SIG-M5 treated with dmso at 0.1 percent for 504 hours (cell line): ENCODE measurements around the gene TEDC2.
"Not testable (repeated sequence)": the region's sequence is repeated elsewhere in the genome, so short reads cannot be mapped to it uniquely, and the experiment has no call there.

Experiments used
- DNase-seq: peaks from one replicate; lab custom pipeline; 2025; ENCODE audit not compliant: unreplicated experiment; lab: John Stamatoyannopoulos, UW

TEDC2 gene

DNA sequence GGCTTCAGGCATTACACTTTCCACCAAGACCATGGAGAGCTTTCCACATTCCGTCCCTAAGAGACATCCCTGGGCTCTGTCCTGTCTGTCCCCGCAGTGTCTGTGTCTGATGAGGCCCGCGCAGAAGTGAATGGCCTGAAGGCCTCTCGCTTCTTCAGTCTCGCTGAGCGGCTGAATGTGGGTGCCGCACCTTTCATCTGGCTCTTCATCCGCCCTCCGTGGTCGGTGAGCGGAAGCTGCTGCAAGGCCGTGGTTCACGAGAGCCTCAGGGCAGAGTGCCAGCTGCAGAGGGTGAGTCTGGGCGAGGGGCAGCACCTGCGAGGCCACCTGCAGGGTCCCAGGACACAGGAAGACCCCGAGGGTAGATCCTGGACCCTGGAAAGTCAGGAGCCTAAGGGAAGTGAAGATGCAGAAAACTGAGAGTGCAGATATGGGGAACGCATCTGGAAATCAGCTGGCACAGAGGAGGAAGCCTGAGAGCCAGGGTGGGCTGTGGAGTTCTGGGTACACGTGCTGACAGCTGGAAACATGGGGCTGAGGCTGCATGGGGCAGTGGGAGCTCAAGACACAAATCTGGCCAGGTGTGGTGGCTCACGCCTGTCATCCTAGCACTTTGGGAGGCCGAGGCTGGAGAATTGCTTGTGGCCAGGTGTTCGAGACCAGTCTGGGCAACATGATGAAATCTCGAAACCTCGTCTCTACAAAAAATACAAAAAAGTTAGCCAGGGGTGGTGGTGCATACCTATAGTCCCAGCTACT, 22.7 kb upstream of the TEDC2 start:
- DNase-seq: no peak

DNA sequence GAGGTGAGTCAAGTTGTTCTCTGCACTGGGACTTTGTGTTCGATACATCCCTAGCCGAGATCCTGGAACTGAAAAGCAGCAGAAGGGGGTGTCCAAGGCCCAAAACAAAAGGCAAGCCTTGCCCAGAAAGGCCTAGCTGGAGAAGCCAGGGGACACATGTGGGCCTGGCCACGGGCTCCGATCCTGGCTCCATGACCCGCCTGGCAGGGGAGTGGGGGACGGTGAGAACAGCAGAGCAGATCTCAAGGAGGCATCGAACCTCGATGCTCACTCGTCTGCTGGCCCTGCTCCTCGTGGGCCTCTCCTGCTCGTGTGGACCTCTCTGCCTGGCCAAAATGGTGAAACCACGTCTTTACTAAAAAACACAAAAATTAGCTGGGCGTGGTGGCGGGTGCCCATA, 21.8 kb upstream of the TEDC2 start:
- no peak for DNase-seq

DNA sequence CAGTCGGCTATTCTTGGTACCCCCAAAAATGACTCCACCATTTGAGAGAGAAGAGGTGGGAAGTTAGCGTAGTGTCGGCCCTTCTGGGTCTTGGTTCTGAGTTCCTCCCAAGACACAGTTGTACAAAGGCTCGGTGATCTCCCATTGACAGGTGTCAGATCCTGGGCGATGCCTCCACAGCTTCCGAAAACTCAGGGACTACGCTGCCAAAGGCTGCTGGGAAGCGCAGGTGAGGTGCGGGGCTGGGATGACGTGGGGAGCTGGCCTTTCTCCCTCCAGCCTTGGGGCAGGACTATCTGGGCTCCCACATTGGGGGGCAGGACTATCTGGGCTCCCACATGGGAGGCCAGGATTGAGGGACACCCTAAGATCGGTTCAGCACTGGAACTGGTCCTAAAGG, 20.3 kb upstream of the TEDC2 start:
- DNase-seq: no peak

DNA sequence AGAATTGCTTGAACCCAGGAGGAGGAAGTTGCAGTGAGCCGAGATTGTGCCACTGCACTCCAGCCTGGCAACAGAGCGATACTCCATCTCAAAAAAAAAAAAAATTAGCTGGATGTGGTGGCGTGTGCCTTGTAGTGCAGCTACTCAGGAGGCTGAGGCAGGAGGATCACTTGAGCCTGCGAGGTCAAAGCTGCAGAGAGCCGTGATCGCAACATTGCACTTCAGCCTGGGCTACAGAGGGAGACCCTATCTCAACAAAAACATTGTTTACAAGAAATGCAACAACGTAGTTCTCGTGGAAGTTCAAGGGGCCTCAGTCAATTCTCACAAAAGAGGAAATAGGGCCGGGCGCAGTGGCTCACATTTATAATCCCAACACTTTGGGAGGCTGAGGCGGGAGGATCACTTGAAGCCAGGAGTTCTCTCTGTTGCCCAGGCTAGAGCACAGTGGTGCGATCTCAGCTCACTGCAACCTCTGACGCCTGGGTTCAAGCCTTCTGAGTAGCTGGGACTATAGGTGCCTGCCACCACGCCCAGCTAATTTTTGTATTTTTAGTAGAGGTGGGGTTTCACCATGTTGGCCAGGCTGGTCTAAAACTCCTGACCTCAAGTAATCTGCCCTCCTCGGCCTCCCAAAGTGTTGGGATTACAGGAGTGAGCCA, 18.6 kb upstream of the TEDC2 start:
- not testable (repeated sequence) for DNase-seq

DNA sequence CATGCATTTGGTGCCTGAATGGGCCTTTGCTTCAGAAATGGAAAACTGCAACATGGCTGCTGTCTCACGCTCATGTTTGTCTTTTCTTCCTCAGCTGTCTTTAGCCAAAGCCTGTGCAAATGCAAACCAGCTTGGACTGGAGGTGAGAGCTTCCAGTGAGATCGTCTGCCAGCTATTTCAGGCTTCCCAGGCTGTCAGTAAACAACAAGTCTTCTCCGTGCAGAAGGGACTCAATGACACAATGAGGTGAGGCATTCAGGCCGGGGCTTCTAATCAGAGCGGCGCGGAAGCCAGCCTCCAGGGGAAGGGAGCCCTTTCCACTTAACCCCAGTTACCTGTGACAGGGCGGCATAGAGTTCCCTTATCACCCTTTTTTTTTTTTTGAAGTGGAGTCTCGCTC, 16.4 kb upstream of the TEDC2 start:
- DNase-seq: no peak

DNA sequence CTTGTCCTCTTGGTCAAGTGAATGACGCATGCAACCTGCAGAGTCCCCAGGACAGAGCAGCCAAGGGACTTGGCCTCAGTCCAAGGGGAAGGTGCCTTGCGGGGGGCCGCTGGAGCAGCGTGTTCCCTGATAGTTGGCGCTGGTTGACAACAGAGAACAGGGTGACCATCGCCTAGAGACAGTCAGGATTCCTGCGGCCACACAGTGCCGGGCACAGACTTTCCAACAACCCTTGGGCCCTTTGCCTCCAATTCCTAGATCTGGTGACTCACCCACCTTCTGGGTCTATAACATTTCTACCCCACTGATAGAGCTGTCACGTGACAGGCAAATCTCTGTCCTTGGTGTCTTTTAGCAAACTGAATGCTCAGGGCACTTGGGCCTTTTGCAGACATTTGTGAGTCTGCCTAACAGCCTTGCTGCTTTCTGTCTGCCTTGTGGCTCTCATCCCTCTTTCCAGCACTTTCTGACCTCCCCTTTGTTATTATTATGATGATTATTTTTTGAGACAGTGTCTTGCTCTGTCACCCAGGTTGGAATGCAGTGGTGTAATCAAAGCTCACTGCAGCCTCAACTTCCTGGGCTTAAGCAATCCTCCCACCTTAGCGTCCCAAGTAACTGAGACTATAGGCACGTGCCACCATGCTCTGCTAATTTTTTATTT, 11.9 kb upstream of the TEDC2 start:
- no peak for DNase-seq

DNA sequence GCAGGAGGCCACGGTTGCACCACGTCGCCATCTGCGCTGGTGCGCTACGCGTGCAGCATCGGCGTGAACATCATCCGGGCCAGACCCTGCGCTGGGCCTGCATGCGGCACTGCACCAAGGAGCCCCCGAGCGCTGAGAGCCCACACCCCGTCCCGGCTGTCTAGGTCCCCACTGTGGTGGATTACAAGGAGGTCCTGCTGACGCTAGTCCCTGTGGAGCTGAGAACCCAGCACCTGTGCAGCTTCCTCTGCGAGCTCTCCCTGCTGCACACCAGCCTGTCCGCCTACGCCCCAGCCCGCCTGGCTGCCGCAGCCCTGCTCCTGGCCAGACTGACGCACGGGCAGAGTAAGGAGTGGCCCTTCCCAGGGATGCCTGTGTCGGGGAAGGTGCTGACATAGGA, 10.8 kb upstream of the TEDC2 start:
- no peak for DNase-seq

DNA sequence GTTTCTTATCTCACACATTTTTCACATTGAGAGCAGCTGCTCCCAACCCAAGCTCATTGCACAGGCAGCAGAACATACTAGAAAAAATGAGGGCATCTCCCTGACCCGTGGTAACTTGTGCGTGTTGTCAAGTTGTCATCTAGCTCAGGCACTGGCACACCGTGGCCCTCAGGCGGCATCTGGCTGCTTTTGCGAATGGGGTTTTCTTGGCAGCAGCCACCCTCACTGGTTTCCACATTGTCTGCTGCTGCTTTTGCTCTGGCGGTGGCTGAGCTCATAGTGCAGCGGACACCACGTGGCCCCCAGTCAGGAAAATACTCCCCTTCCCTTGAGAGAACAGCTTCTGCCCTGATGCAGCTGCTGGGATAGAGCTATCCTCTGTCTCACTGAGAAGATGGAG, 9.4 kb upstream of the TEDC2 start:
- DNase-seq: no peak

DNA sequence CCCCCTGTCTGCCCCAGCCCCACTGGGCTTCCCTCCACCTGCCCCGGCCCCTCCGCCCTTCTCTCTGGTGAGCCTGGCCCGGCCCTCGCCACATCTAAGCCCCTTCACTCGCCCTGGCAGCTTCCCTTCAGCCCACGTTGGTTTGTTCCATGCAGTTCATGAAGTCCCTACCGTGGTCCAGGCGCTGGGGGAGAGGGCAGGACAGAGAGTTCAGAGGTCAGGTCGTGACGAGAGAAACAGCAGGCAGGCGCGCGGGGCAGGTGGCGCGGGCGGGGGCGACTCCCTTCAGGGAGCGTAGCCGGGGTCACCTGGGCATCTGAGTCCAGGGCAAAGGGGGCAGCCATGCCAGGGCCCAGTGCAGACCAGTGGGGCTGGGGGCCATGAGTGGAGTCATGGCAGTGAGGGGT, 8.9 kb upstream of the TEDC2 start:
- DNase-seq: no peak

DNA sequence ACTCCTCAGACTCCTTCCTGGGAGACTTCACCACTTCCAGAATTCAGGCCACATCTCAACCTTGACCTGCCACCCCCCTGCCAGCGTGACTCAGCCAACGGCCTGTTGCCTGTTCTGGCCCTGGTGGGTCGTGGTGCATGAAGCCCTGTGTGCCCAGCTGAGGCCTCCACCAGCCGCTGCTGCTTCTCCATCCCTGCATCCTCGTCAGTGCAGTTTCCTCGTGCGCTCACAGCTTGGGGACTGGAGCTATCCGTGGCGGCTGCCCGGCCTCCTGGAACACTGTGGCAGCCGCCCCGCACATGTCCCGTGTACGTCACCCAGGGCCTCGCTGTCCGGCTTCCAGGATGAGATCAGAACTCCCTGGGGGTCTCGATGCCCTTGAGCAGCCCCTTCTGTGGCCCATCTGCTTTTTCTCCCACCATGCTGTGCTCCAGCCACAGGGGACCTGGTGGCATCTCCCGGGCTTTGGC, 8.0 kb upstream of the TEDC2 start:
- no peak for DNase-seq

DNA sequence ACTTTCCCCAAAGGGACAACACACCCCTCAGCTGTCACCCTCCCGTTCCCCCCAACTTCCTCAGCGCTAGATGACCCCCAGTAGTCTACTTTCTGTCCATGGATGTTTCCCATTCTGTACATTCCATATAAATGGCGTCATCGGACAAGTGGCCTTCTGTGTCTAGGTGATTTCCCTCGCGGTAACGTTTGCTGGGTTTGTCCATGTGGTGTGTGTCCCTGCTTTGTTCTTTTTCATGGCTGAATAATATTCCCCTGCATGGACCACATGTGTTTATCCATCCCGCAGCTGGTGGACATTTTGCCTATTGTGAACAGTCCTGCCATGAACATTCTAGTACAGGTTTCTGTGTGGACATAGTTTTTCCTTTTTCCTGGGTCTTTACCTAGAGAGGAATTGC, 7.3 kb upstream of the TEDC2 start:
- no peak for DNase-seq

DNA sequence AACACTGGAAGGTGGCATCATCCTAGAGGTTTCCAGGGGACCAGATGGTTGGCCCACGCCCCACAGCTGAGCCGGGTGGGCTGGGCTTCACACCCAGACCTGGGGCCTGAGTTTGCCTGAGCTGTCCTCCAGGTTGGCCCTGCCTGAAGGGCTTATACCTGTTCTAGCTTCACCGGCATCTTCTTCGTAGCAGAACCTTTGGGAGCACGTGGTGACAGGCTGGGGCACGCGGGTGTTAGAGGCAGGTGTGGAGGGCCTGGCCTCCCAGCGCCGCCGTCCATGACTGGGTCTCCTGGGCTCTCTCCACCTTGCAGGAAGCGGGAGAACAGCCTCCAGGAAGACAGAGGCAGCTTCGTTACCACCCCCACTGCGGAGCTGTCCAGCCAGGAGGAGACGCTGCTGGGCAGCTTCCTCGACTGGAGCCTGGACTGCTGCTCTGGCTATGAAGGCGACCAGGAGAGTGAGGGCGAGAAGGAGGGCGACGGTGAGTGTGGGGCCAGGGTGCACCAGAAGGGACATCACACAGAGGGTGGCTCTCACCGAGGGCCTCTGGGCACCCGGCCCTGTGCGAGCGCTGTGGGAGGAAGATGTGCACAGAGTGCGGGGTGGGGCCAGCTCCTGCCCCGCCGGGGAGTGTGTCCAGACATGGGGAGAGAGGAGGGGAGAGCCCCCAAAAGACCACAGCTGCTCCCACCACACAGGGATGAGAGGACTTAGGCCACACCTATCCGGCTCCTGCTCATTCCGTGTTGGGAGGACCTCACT, 4.6 kb upstream of the TEDC2 start:
- no peak for DNase-seq

DNA sequence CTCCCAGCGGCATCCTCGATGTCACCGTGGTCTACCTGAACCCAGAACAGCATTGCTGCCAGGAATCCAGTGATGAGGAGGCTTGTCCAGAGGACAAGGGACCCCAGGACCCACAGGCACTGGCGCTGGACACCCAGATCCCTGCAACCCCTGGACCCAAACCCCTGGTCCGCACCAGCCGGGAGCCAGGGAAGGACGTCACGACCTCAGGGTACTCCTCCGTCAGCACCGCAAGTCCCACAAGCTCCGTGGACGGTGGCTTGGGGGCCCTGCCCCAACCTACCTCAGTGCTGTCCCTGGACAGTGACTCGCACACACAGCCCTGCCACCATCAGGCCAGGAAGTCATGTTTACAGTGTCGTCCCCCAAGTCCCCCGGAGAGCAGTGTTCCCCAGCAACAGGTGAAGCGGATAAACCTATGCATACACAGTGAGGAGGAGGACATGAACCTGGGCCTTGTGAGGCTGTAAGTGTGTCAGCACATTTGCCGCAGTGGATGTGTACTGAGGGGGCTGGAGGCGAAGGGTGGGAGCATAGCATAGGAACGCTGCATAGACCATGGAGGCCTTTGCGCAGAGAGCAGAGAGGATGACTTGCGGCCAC, 3.3 kb upstream of the TEDC2 start:
- DNase-seq: no peak

DNA sequence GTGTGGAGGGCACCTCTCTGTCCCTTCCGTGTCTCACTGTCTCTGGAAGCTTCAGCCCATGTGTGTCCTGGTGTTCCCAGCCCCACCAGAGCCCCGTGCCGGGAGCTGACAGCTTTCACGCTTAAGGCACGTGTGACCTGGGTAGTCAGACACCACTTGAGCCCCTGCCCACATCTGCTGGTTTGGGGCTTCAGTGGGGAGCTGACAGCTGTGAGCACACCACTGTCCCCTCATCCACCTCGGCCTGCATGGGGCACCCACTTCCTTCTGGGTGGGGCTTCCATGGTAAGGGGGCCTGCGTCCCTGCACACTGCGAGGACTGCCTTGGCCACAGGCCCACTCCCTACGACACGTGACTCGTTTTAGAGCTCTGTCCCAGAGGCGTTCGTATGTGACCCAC, 2.6 kb upstream of the TEDC2 start:
- DNase-seq: no peak

DNA sequence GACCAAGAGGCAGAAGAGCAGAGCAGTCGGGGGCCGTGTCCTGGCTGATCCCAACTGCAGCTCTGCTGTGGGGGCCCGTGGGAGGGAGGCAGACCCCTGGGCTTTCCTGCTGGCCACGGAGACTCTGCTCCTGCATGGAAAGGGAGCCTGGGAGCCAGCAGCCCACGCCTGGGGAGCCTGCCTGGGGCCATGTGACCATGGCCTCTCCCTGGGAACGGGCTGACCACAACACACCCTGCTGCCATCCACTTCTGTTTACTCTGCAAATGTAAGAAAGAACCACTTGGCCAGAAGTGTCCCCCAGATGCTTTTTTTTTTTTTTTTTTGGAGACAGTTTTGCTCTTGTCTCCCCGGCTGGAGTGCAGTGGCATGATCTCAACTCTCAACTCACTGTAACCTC, 2.0 kb upstream of the TEDC2 start:
- DNase-seq: no peak

DNA sequence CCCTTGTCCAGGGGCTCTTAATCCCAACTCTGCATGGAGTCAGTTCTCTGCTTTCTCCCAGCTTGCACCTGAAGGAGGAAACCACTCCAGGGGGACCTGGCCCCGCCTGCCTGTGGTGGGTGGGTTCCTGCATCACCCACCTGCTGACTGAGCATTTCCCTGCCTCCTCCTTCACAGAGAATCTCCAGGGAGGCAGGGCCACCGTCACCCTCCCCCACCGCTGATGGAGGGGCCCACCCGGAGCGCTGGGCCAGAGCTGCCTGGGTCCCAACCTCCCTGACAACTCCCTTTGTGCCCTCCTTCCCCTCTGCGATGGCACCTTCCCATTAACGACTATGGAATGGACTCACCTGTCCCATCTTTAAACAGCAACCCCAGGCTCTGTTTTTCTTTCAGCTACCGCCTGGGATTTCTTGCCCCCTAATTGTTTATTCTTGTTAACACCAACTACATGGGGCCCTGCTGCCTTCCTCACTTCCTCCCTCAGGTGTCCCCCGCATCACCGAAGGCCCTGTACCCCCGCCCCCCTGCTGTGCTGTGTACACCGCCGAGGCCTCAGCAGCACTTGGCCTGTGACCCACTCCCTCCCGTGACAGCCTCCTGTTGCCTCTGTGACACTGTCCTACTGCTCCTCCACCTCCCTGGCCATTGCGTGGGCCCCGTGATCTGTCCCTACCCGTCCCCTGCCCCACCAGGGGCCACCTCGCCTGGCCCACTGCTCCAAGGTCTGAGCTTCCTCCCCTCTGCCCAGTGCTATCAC, 842 bp upstream of the TEDC2 start:
- no peak for DNase-seq

DNA sequence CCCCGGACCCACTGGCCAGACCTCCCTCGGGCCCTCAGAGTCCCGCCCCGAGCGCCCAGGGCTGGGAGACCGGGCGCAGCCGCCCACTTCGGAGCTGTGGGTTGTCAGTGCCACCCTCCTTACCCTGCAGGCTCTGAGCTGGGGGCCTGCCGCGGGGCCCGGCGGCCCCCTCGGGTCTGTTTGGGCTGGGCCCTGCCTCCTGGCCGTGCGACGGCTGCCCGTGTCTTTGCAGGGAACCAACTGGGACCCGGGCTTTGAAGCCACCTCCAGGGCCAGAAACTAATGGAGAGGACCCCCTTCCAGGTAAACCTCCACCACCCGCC, 443 bp downstream of the TEDC2 start:
- no peak for DNase-seq

DNA sequence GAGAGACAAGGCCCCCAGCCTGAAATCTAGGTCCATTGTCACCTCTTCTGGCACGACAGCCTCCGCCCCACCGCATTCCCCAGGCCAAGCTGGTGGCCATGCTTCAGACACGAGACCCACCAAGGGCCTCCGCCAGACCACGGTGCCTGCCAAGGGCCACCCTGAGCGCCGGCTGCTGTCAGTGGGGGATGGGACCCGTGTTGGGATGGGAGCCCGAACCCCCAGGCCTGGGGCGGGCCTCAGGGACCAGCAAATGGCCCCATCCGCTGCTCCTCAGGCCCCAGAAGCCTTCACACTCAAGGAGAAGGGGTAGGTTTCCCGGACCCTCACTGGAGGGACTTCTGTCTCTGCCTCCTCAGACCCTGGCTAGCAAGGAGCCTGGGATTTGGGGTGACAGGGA, 1.0 kb downstream of the TEDC2 start:
- no peak for DNase-seq

DNA sequence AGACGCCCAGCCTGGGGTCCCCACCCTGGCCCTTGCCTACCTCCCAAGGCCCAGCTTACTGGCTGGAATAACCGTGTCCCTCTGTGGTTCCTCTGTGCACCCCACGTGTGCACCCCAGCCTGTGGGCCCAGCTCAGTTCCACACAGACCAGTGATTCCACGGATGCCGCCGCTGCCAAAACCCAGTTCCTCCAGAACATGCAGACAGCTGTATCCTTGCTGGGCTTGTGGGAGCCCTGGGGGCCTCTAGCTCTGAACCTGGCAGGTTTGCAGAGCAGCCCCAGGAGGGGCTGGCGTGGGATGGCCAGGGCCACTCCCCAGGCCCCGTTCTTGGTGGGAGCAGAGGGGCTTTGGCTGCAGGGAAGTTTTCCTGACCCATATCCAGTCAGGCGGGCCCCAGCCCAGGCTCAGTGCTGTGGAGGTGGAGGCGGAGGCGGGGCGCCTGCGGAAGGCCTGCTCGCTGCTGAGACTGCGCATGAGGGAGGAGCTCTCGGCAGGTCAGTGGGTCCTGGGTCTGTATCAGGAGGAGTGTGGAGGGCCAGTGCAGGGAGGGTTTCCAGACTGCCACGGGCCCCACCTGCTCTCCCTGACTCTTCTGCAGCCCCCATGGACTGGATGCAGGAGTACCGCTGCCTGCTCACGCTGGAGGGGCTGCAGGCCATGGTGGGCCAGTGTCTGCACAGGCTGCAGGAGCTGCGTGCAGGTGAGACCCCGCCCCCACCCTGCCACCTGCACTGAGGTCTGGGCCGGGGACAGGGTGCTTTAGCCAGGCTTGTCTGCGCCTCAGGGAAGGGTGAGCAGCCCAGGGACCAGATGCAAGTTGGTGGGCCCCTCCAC, 2.3 kb downstream of the TEDC2 start:
- no peak for DNase-seq

DNA sequence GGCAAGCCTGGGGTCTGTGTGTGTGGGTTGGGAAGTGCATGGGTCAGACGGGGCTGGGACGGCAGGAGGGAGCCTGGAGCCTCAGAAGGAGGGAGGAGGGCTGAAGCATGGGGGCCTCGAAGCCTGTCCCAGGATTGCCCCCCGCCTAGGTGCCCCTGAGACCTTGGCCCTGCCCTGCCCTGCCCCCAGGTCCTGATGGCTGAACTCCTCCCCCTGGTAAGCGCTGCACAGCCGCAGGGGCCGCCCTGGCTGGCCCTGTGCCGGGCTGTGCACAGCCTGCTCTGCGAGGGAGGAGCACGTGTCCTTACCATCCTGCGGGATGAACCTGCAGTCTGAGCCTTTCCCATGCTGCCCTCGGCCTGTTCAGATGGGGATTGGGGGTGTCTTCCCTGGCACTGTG, 4.4 kb downstream of the TEDC2 start:
- DNase-seq: no peak
